Measurements from ENCODE around the gene SHROOM1.

Gene SHROOM1

GRCh38 chr5:132849347-132849746 lies 18.9 kb upstream of the SHROOM1 start:
- no peak for DNase-seq

- no peak for DNase-seq
These were observed 17.8 kb upstream of the SHROOM1 start for GRCh38 chr5:132848270-132848669.

- no peak for DNase-seq
These were observed 10.9 kb upstream of the SHROOM1 start for GRCh38 chr5:132841305-132841704.

- DNase-seq: no peak
These were observed 10.4 kb upstream of the SHROOM1 start for GRCh38 chr5:132840896-132841295.

GRCh38 chr5:132840313-132840712 lies 9.9 kb upstream of the SHROOM1 start:
- DNase-seq: no peak

- no peak for DNase-seq
These were observed 9.2 kb upstream of the SHROOM1 start for GRCh38 chr5:132839426-132840301.

- DNase-seq: no peak
These were observed 8.3 kb upstream of the SHROOM1 start for GRCh38 chr5:132838516-132839282.

GRCh38 chr5:132837868-132838267 lies 7.4 kb upstream of the SHROOM1 start:
- no peak for DNase-seq

- DNase-seq: no peak
These were observed 6.4 kb upstream of the SHROOM1 start for GRCh38 chr5:132836852-132837251.

GRCh38 chr5:132834057-132834456 lies 3.6 kb upstream of the SHROOM1 start:
- DNase-seq: no peak

- no peak for DNase-seq
These were observed 2.2 kb upstream of the SHROOM1 start for GRCh38 chr5:132832612-132833011.

GRCh38 chr5:132831095-132831860 lies 831 bp upstream of the SHROOM1 start:
- no peak for DNase-seq

GRCh38 chr5:132829742-132830435 lies 558 bp downstream of the SHROOM1 start:
- DNase-seq: peak in 1 of 2 experiments; percentile 70

GRCh38 chr5:132828846-132829494 lies 1.5 kb downstream of the SHROOM1 start:
- DNase-seq: no peak

- no peak for DNase-seq
These were observed 2.3 kb downstream of the SHROOM1 start for GRCh38 chr5:132827943-132828673.

GRCh38 chr5:132826424-132827082 lies 3.9 kb downstream of the SHROOM1 start:
- no peak for DNase-seq

- DNase-seq: no peak
These were observed 4.5 kb downstream of the SHROOM1 start for GRCh38 chr5:132825834-132826391.

GRCh38 chr5:132825033-132825833 lies 5.2 kb downstream of the SHROOM1 start:
- DNase-seq: no peak

- no peak for DNase-seq
These were observed 6.0 kb downstream of the SHROOM1 start for GRCh38 chr5:132824426-132824825.

Measured in NCI-H446 (cell line).